ENCODE measurements around the gene NDUFA5.
A peak's percentile ranks its signal among the peaks of the same experiment; 100 is the strongest.
"Not testable (repeated sequence)": the region's sequence is repeated elsewhere in the genome, so short reads cannot be mapped to it uniquely, and the experiment has no call there.

NDUFA5 gene

GRCh38 chr7:123555484-123555883 is 2.1 kb downstream of the NDUFA5 start:
- no peak for DNase-seq

GRCh38 chr7:123553159-123553558 is 4.5 kb downstream of the NDUFA5 start:
- DNase-seq = no peak

GRCh38 chr7:123552641-123553040 is 5.0 kb downstream of the NDUFA5 start:
- DNase-seq = no peak

- DNase-seq = not testable (repeated sequence)
Measured at GRCh38 chr7:123552134-123552533, 5.5 kb downstream of the NDUFA5 start.

- DNase-seq = no peak
Measured at GRCh38 chr7:123548406-123548805, 9.2 kb downstream of the NDUFA5 start.

- no peak for DNase-seq
Measured at GRCh38 chr7:123539871-123540270, 17.7 kb downstream of the NDUFA5 start.

- DNase-seq = no peak
Measured at GRCh38 chr7:123538897-123539296, 18.7 kb downstream of the NDUFA5 start.

GRCh38 chr7:123538189-123538714 is 19.4 kb downstream of the NDUFA5 start:
- no peak for DNase-seq

- DNase-seq = peak; percentile 51
Measured at GRCh38 chr7:123537026-123537642, 20.5 kb downstream of the NDUFA5 start.

GRCh38 chr7:123535517-123535916 is 22.1 kb downstream of the NDUFA5 start:
- no peak for DNase-seq

- peak; percentile 98 for DNase-seq
Measured at GRCh38 chr7:123534383-123535260, 23.0 kb downstream of the NDUFA5 start, which contains the start of gene IQUB. Gene IQUB, minus strand, starts transcription at chr7:123534595. Its CDS starts 22,255 bp downstream, at chr7:123512340.

- DNase-seq = peak; percentile 46
Measured at GRCh38 chr7:123533929-123534382, 23.7 kb downstream of the NDUFA5 start.

GRCh38 chr7:123533553-123533917 is 24.1 kb downstream of the NDUFA5 start:
- DNase-seq = no peak

GRCh38 chr7:123532788-123533552 is 24.6 kb downstream of the NDUFA5 start:
- peak; percentile 38 for DNase-seq

- DNase-seq = not testable (repeated sequence)
Measured at GRCh38 chr7:123532343-123532742, 25.3 kb downstream of the NDUFA5 start.

- not testable (repeated sequence) for DNase-seq
Measured at GRCh38 chr7:123530035-123530591, 27.5 kb downstream of the NDUFA5 start.

GRCh38 chr7:123528265-123528664 is 29.4 kb downstream of the NDUFA5 start:
- DNase-seq = no peak

- not testable (repeated sequence) for DNase-seq
Measured at GRCh38 chr7:123527712-123528225, 29.8 kb downstream of the NDUFA5 start.

- not testable (repeated sequence) for DNase-seq
Measured at GRCh38 chr7:123526533-123526932, 31.1 kb downstream of the NDUFA5 start.

- DNase-seq = no peak
Measured at GRCh38 chr7:123522066-123522465, 35.6 kb downstream of the NDUFA5 start.

GRCh38 chr7:123505221-123505620 is 52.4 kb downstream of the NDUFA5 start:
- DNase-seq = no peak

- DNase-seq = no peak
Measured at GRCh38 chr7:123502201-123502600, 55.4 kb downstream of the NDUFA5 start.

Data from RPMI8226 (cell line).